Bronchial epithelial cell (primary cell): ENCODE results near the gene MUC4. TPM values are rescaled to one million over a fixed set of nuclear protein-coding genes. Genes with fewer than 3 reads are reported as not detected.

Experiments used
- DNase-seq: peaks from one replicate; pipeline ENCODE4 v3.0.0-alpha.2; 2010; ENCODE audit warnings: low read depth
- FAIRE-seq: peaks from 2 replicates; lab custom pipeline; 2011; peaks lifted over from hg19 to GRCh38; lab: Jason Lieb, UNC
- H3K27me3 ChIP-seq: 2 replicates; pipeline ENCODE4 v1.5.1; 2011; ENCODE audit warnings: low read length; ENCODE audit not compliant: control insufficient read depth, insufficient read depth
- H3K36me3 ChIP-seq: 2 replicates; pipeline ENCODE4 v1.5.1; 2011; ENCODE audit warnings: low read length; ENCODE audit not compliant: control insufficient read depth, insufficient read depth
- H3K4me3 ChIP-seq: 2 replicates; pipeline ENCODE4 v1.5.1; 2011; ENCODE audit warnings: mild to moderate bottlenecking, low read depth, low read length, control low read depth
- total RNA-seq: library from RNA; depleted of rRNA; stranded (reverse); fragments of >200 nt; gene quantifications from 2 replicates; pipeline ENCODE4 v1.2.1, GENCODE V29; 2014
- TF ChIP-seq, protein P1 (sequence below): IDR thresholded peaks from 2 replicates; pipeline ENCODE4 v1.5.1; 2011; ENCODE audit warnings: mild to moderate bottlenecking, moderate library complexity, low read length, control low read depth, inconsistent platforms; ENCODE audit not compliant: insufficient read depth, severe bottlenecking

The MUC4 gene
- total RNA-seq, 1 donor from 2014 or later = 0.26 TPM

GRCh38 chr3:195754906-195755305, 56.8 kb downstream of the MUC4 start:
- H3K27me3 ChIP-seq = peaks cover 4% of the 10 kb centered on the region
- TF ChIP-seq, protein P1, sequence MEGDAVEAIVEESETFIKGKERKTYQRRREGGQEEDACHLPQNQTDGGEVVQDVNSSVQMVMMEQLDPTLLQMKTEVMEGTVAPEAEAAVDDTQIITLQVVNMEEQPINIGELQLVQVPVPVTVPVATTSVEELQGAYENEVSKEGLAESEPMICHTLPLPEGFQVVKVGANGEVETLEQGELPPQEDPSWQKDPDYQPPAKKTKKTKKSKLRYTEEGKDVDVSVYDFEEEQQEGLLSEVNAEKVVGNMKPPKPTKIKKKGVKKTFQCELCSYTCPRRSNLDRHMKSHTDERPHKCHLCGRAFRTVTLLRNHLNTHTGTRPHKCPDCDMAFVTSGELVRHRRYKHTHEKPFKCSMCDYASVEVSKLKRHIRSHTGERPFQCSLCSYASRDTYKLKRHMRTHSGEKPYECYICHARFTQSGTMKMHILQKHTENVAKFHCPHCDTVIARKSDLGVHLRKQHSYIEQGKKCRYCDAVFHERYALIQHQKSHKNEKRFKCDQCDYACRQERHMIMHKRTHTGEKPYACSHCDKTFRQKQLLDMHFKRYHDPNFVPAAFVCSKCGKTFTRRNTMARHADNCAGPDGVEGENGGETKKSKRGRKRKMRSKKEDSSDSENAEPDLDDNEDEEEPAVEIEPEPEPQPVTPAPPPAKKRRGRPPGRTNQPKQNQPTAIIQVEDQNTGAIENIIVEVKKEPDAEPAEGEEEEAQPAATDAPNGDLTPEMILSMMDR = no peak
- no peak for FAIRE-seq
- H3K4me3 ChIP-seq = no peak overlapping the region
- no peaks in the 10 kb centered on the region for H3K36me3 ChIP-seq
- no peak for DNase-seq

DNA sequence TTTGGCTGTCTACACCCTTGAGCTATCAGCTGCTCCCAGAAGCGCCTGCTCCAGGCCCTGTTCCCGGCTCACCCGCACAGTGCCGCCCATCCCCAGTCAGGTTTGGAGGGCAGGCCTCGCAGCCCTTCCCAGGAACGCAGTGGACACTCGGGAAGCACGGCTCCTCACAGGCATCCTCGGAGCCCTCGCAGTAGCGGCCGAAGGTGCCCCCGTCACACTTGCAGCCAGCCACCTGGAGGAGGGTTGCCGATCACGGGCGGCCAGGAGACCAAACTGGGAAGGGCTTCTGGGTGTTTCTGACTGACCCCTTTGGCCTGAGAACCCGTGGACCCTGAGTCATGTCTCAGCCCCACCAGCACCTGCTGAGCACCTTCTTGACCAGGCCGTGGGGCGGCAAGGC, 57.6 kb downstream of the MUC4 start:
- Histone ChIP-seq H3K4me3 (no peak overlapping the region), H3K36me3 (no peaks in the 10 kb centered on the region), H3K27me3 (peaks cover 3% of the 10 kb centered on the region)
- TF ChIP-seq, protein P1 = no peak
- no peak for FAIRE-seq
- DNase-seq = no peak

DNA sequence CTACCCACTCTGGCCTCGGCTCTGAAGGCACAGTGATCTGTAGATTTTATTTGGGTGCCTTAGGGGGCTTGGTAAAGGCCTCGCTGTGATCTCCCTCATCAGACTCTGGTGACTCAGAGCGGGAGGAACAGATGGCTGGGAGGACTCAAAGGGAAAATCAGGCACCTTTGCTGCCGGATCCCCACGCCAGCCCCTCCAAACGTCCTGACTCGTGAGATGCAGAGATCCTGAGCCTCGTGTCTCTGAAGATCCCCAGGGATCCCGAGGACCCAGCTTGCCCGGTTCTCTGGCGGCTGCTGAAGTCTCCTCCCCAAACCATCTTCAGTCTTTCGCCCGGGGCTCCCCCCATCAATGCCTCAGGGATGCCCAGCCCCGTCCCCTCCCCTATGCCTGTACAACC, 58.1 kb downstream of the MUC4 start:
- Histone ChIP-seq H3K27me3 (peaks cover 3% of the 10 kb centered on the region), H3K36me3 (no peaks in the 10 kb centered on the region), H3K4me3 (no peak overlapping the region)
- FAIRE-seq (no peak), DNase-seq (no peak)
- TF ChIP-seq, protein P1 = no peak

- FAIRE-seq = no peak
- DNase-seq = no peak
- TF ChIP-seq, protein P1 = no peak
Observed at GRCh38 chr3:195752546-195753331, 59.0 kb downstream of the MUC4 start.

GRCh38 chr3:195752066-195752465, 59.7 kb downstream of the MUC4 start:
- TF ChIP-seq, protein P1 = no peak
- H3K36me3 ChIP-seq = no peaks in the 10 kb centered on the region
- no peak for FAIRE-seq
- H3K4me3 ChIP-seq = no peak overlapping the region
- no peak for DNase-seq
- H3K27me3 ChIP-seq = no peaks in the 10 kb centered on the region

More at GRCh38 chr3:195752546-195753331, 59.0 kb downstream of the MUC4 start:
- no peak overlapping the region for H3K4me3 ChIP-seq
- H3K27me3 ChIP-seq = peaks cover 3% of the 10 kb centered on the region
- no peaks in the 10 kb centered on the region for H3K36me3 ChIP-seq
